H1 (cell line): ENCODE measurements around the gene FCMR. TPM values are rescaled to one million over a fixed set of nuclear protein-coding genes. Genes with fewer than 3 reads are reported as not detected.

ENCODE experiments used
- CTCF ChIA-PET: fragments of 300-600 bp; sonication (Branson Sonifier 250); formaldehyde crosslinking; loops from one replicate; lab custom pipeline; 2021; ENCODE audit not compliant: partially characterized antibody; lab: Charles Lee
- POLR2A ChIA-PET: fragments of 300-600 bp; sonication (Branson Sonifier 250); formaldehyde crosslinking; loops from one replicate; lab custom pipeline; 2021; ENCODE audit warnings: inconsistent platforms; ENCODE audit not compliant: partially characterized antibody; lab: Charles Lee
- DNase-seq, 2 experiments: peaks; one replicate each; pipeline versions ENCODE4 v3.0.0 to v3.0.0-alpha.2; 2010 to 2022; ENCODE audit warnings: low spot score in 2 of 2, low read depth in 1 of 2, mixed read lengths in 1 of 2
- FAIRE-seq: peaks from 2 replicates; lab custom pipeline; 2011; peaks lifted over from hg19 to GRCh38; lab: Jason Lieb, UNC
- H2AFZ ChIP-seq: 2 replicates; pipeline ENCODE4 v1.8.1; 2012; ENCODE audit warnings: low read length, inconsistent platforms
- H2AK5ac ChIP-seq: 2 replicates; pipeline ENCODE4 v1.6.1; 2013; ENCODE audit warnings: low read depth, low read length
- H2BK120ac ChIP-seq: replicated peaks from 2 replicates; pipeline ENCODE3; 2013; ENCODE audit warnings: low read depth, low read length, inconsistent platforms
- H2BK12ac ChIP-seq: 2 replicates; pipeline ENCODE4 v1.6.1; 2013; ENCODE audit warnings: low read depth, low read length
- H2BK15ac ChIP-seq: 2 replicates; pipeline ENCODE4 v1.6.1; 2013; ENCODE audit warnings: low read length
- H2BK20ac ChIP-seq: 2 replicates; pipeline ENCODE4 v1.6.1; 2013; ENCODE audit warnings: low read length
- H2BK5ac ChIP-seq: 2 replicates; pipeline ENCODE4 v1.6.1; 2013; ENCODE audit warnings: low read depth, low read length
- H3K14ac ChIP-seq: 2 replicates; pipeline ENCODE4 v1.6.1; 2013; ENCODE audit warnings: inconsistent platforms; ENCODE audit not compliant: insufficient read length
- H3K18ac ChIP-seq: 2 replicates; pipeline ENCODE4 v1.6.1; 2013; ENCODE audit warnings: low read length; ENCODE audit errors: extremely low read depth
- H3K23ac ChIP-seq: 2 replicates; pipeline ENCODE4 v1.6.1; 2013; ENCODE audit warnings: inconsistent platforms; ENCODE audit not compliant: insufficient read length
- H3K23me2 ChIP-seq: 2 replicates; pipeline ENCODE4 v1.6.1; 2013; ENCODE audit warnings: low read depth, low read length
- H3K27ac ChIP-seq: 2 replicates; pipeline ENCODE4 v1.6.1; 2011; ENCODE audit warnings: low read depth, low read length, inconsistent platforms
- H3K27me3 ChIP-seq, 4 experiments: replicated peaks in 1 of 4; 1 replicate in 1 of 4; 2 replicates in 3 of 4; pipeline versions ENCODE4 v1.6.1 to v1.8.1; 2011 to 2013; ENCODE audit warnings: low read length in 3 of 4, mild to moderate bottlenecking in 3 of 4, inconsistent platforms in 2 of 4, mixed read lengths in 2 of 4, moderate library complexity in 1 of 4; ENCODE audit not compliant: control insufficient read depth in 3 of 4, insufficient read depth in 3 of 4; ENCODE audit errors: extremely low read depth in 1 of 4
- H3K36me3 ChIP-seq, 4 experiments: 2 replicates each; pipeline versions ENCODE4 v1.6.1 to v1.8.1; 2011 to 2013; ENCODE audit warnings: mild to moderate bottlenecking in 4 of 4, low read length in 3 of 4, moderate library complexity in 2 of 4, control low read depth in 1 of 4, inconsistent platforms in 1 of 4; ENCODE audit not compliant: insufficient read depth in 4 of 4, control insufficient read depth in 2 of 4
- H3K4ac ChIP-seq: replicated peaks from 2 replicates; pipeline ENCODE3; 2013; ENCODE audit warnings: low read length, low read depth, mixed read lengths, inconsistent platforms; ENCODE audit not compliant: insufficient read length
- H3K4me1 ChIP-seq, 4 experiments: replicated peaks in 1 of 4; 1 replicate in 1 of 4; 2 replicates in 3 of 4; pipeline versions ENCODE4 v1.6.1 to v1.8.1; 2011 to 2013; ENCODE audit warnings: low read length in 3 of 4, inconsistent platforms in 2 of 4, mixed read lengths in 1 of 4; ENCODE audit not compliant: insufficient read depth in 4 of 4, control insufficient read depth in 3 of 4
- H3K4me2 ChIP-seq, 2 experiments: 2 replicates each; pipeline versions ENCODE4 v1.6.1 to v1.8.1; 2011 to 2013; ENCODE audit warnings: low read depth in 2 of 2, low read length in 2 of 2, control low read depth in 1 of 2, inconsistent platforms in 1 of 2, mild to moderate bottlenecking in 1 of 2; ENCODE audit not compliant: insufficient read depth in 1 of 2
- H3K4me3 ChIP-seq, 4 experiments: fragments of 200-600, 300-600 bp in 1 of 4; sonication (generic), shearing (Covaris generic), sonication (Bioruptor Twin) in 1 of 4; 2 replicates each; pipeline versions ENCODE4 v1.5.1 to v1.8.1; 2011 to 2016; ENCODE audit warnings: low read length in 4 of 4, low read depth in 3 of 4, control low read depth in 2 of 4, inconsistent platforms in 2 of 4, mild to moderate bottlenecking in 2 of 4, mixed read lengths in 1 of 4, moderate library complexity in 1 of 4; ENCODE audit not compliant: insufficient read depth in 2 of 4; ENCODE audit errors: extremely low read depth in 1 of 4
- H3K56ac ChIP-seq: replicated peaks from 2 replicates; pipeline ENCODE3; 2013; ENCODE audit warnings: low read depth, mild to moderate bottlenecking, mixed read lengths, low read length, inconsistent platforms; ENCODE audit not compliant: insufficient read length
- H3K79me1 ChIP-seq: 2 replicates; pipeline ENCODE4 v1.6.1; 2013; ENCODE audit warnings: low read depth, low read length, control low read depth
- H3K79me2 ChIP-seq, 2 experiments: 2 replicates each; pipeline versions ENCODE4 v1.6.1 to v1.8.1; 2012 to 2013; ENCODE audit warnings: low read length in 2 of 2, mild to moderate bottlenecking in 2 of 2, inconsistent platforms in 1 of 2; ENCODE audit not compliant: insufficient read depth in 2 of 2, control insufficient read depth in 1 of 2
- H3K9ac ChIP-seq, 4 experiments: replicated peaks in 1 of 4; 1 replicate in 1 of 4; 2 replicates in 3 of 4; pipeline versions ENCODE4 v1.6.1 to v1.8.1; 2011 to 2013; ENCODE audit warnings: low read depth in 3 of 4, low read length in 3 of 4, control low read depth in 2 of 4, mild to moderate bottlenecking in 2 of 4, moderate library complexity in 2 of 4, inconsistent platforms in 1 of 4; ENCODE audit errors: extremely low read depth in 1 of 4
- H3K9me3 ChIP-seq, 2 experiments: 2 replicates each; pipeline versions ENCODE4 v1.6.1 to v1.8.1; 2012 to 2013; ENCODE audit warnings: mild to moderate bottlenecking in 2 of 2, moderate library complexity in 2 of 2, control low read depth in 1 of 2, inconsistent platforms in 1 of 2, low read depth in 1 of 2, low read length in 1 of 2, mixed read lengths in 1 of 2; ENCODE audit not compliant: insufficient read depth in 2 of 2
- H4K20me1 ChIP-seq, 2 experiments: replicated peaks in 1 of 2; 2 replicates each; pipeline versions ENCODE3 to v1.8.1; 2011 to 2013; ENCODE audit warnings: inconsistent platforms in 2 of 2, low read length in 2 of 2, mild to moderate bottlenecking in 1 of 2; ENCODE audit not compliant: insufficient read depth in 2 of 2, control insufficient read depth in 1 of 2
- H4K5ac ChIP-seq: 2 replicates; pipeline ENCODE4 v1.6.1; 2013; ENCODE audit warnings: low read length, low read depth, mixed read lengths, inconsistent platforms; ENCODE audit not compliant: insufficient read length
- H4K8ac ChIP-seq: 2 replicates; pipeline ENCODE4 v1.8.0; 2013; ENCODE audit warnings: mild to moderate bottlenecking, moderate library complexity, low read length, inconsistent platforms; ENCODE audit not compliant: insufficient read depth; ENCODE audit errors: extremely low read depth
- H4K91ac ChIP-seq: replicated peaks from 2 replicates; pipeline ENCODE3; 2013; ENCODE audit warnings: low read length, mixed read lengths, inconsistent platforms; ENCODE audit not compliant: insufficient read length
- JUND ChIP-seq: IDR thresholded peaks from 2 replicates; pipeline ENCODE4 v1.6.1; 2011; ENCODE audit warnings: mild to moderate bottlenecking, improper control_type of control experiment, low read length
- NRF1 ChIP-seq: IDR thresholded peaks from 2 replicates; pipeline ENCODE4 v1.6.1; 2011; ENCODE audit warnings: mild to moderate bottlenecking, low read depth, low read length, improper control_type of control experiment
- POLR2A ChIP-seq, 2 experiments: IDR thresholded peaks; 1 replicate in 1 of 2; 2 replicates in 1 of 2; pipeline ENCODE4 v1.6.1; 2011; ENCODE audit warnings: low read depth in 2 of 2, low read length in 2 of 2, mild to moderate bottlenecking in 2 of 2; ENCODE audit errors: control extremely low read depth in 1 of 2
- SP2 ChIP-seq: IDR thresholded peaks from 2 replicates; pipeline ENCODE4 v1.6.1; 2012; ENCODE audit warnings: mild to moderate bottlenecking, low read length, inconsistent platforms
- TBP ChIP-seq: IDR thresholded peaks from 2 replicates; pipeline ENCODE4 v1.6.1; 2011; ENCODE audit warnings: low read depth, low read length, improper control_type of control experiment
- WGBS, 2 experiments: shearing (Covaris generic) in 1 of 2; methylation state at CpG; one replicate each; pipeline versions ENCODE4 v1.1.6 to v1.1.7; 2013 to 2015; ENCODE audit warnings: low lambda C conversion rate in 2 of 2, mixed read lengths in 2 of 2, inconsistent platforms in 1 of 2, low coverage in 1 of 2, missing lambda C conversion rate in 1 of 2; ENCODE audit not compliant: insufficient replicate concordance in 2 of 2, insufficient coverage in 1 of 2, insufficient read length in 1 of 2; ENCODE audit errors: extremely low coverage in 1 of 2, missing lambda C conversion rate in 1 of 2; 5-methylcytosine and 5-hydroxymethylcytosine counted together
- polyA plus RNA-seq, 7 experiments: library from polyadenylated mRNA; depleted of rRNA in 3 of 7; stranded (reverse) in 5 of 7; unstranded in 2 of 7; fragments of >200 nt in 5 of 7; fragments of 200-250 nt in 2 of 7; gene quantifications; 1 replicate in 5 of 7; 2 replicates in 1 of 7; 4 replicates in 1 of 7; pipeline versions ENCODE4 v1.2.1 to v1.2.3, GENCODE V29; 2011 to 2013; ENCODE audit warnings: missing spikeins in 2 of 7, mixed read lengths in 2 of 7
- total RNA-seq: library from RNA; stranded (reverse); fragmentation: NEBNext Ultra II Directional; extraction: Animal tissue kit (Norgen Biotek cat#: 25700); gene quantifications from 2 replicates; pipeline ENCODE4 v1.2.1, GENCODE V29; 2021

FCMR gene
- total and polyA plus RNA-seq, 2 of the 8 experiments (the other 6 are each of a cell fraction or from before 2014, with no cell fraction given) = 0.53 TPM; not detected in 1

DNA sequence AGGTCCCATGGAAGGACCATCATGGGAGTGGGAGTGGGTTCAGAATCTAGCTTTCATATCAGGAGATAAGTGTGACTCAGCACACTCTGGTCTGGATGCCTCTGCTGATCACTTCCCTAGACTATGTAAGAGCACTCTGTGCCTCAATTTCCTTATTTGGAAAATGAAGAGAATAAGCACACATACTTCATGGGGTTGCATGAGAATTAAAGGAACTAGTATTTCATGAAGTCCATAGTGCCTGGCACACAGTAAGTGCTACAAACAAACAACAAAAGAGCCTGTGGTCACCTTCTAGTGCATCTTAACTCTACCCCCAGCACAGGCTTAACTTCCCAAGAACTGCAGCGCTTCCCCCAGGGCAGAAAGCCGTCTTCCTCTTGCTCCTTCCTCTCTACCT, 65.9 kb downstream of the FCMR start:
- Histone ChIP-seq H4K91ac (no peak overlapping the region), H3K4ac (no peak overlapping the region), H4K5ac (no peak overlapping the region), H2BK5ac (no peak overlapping the region), H3K36me3 (no peaks in the 10 kb centered on the region), H3K9me3 (0 out of 4 replicates have a peak, but pooled peaks cover 0 to 4% of the 10 kb centered on the region in 2 experiments), H2BK20ac (no peak overlapping the region), H2AK5ac (no peak overlapping the region), H3K4me2 (no peak overlapping the region), H3K9ac (no peak overlapping the region), H3K27me3 (no peaks in the 10 kb centered on the region), H3K79me1 (no peaks in the 10 kb centered on the region), H3K4me3 (no peak overlapping the region), H2BK12ac (no peak overlapping the region), H2BK15ac (no peak overlapping the region), H2AFZ (no peak overlapping the region), H3K23ac (no peak overlapping the region), H3K79me2 (no peaks in the 10 kb centered on the region), H3K14ac (no peak overlapping the region), H4K8ac (no peak overlapping the region), H2BK120ac (no peak overlapping the region), H3K23me2 (no peaks in the 10 kb centered on the region), H4K20me1 (no peaks in the 10 kb centered on the region), H3K4me1 (no peaks in the 10 kb centered on the region), H3K56ac (no peak overlapping the region), H3K27ac (no peak overlapping the region), H3K18ac (no peak overlapping the region)
- TF ChIP-seq POLR2A (IDR thresholded peaks at IDR 0.05; ENCODE audit: control extremely low read depth in 1 of 2, low read depth in 2 of 2, low read length in 2 of 2) (no peak), TBP (no peak), SP2 (no peak), NRF1 (no peak), JUND (no peak)
- no peak for FAIRE-seq
- CTCF ChIA-PET = interaction anchor here (0.8 to 7.7 kb wide), 25 partner anchors 9 to 263 kb away, joined by 3 to 60 read pairs (median 5); partner anchors contain the start of genes IL20 and IL24
- POLR2A ChIA-PET = no interaction called here
- 84% methylated on average over 2 of the region's 2 CpGs; no CpG with 5 or more reads in 1 of the 2 experiments for WGBS, 2 experiments
- no peak for DNase-seq
